HEK293 (cell line): ENCODE results near the gene PAK1.
"Not testable (repeated sequence)": the region's sequence is repeated elsewhere in the genome, so short reads cannot be mapped to it uniquely, and the experiment has no call there.

Experiments used
- KLF1 ChIP-seq: fragments of 450-650 bp; formaldehyde crosslinking; IDR thresholded peaks from 2 replicates; pipeline ENCODE4 v1.5.1; 2016; ENCODE audit warnings: missing biosample characterization, missing genetic modification characterization
- ZNF274 ChIP-seq, 2 experiments: fragments of 200-500 bp in 1 of 2; fragments of 450-650 bp in 1 of 2; sonication (Bioruptor generic) in 1 of 2; formaldehyde crosslinking in 1 of 2; IDR thresholded peaks; 2 replicates each; pipeline versions ENCODE4 v1.5.1 to v1.6.1; 2014 to 2016; ENCODE audit warnings: borderline replicate concordance in 1 of 2, inconsistent platforms in 1 of 2, low read length in 1 of 2, missing biosample characterization in 1 of 2, missing genetic modification characterization in 1 of 2
- ZNF701 ChIP-seq: fragments of 450-650 bp; formaldehyde crosslinking; IDR thresholded peaks from 2 replicates; pipeline ENCODE4 v1.5.1; 2016; ENCODE audit warnings: missing biosample characterization, missing genetic modification characterization
- TF ChIP-seq, protein P1 (sequence below): fragments of 450-650 bp; formaldehyde crosslinking; IDR thresholded peaks from 2 replicates; pipeline ENCODE4 v1.5.1; 2016; ENCODE audit warnings: missing biosample characterization, missing genetic modification characterization
- TF ChIP-seq, protein P2 (sequence below): fragments of 450-650 bp; formaldehyde crosslinking; IDR thresholded peaks from 2 replicates; pipeline ENCODE4 v1.5.1; 2017; ENCODE audit warnings: missing biosample characterization, missing genetic modification characterization
- TF ChIP-seq, protein P3 (sequence below): fragments of 450-650 bp; formaldehyde crosslinking; IDR thresholded peaks from 2 replicates; pipeline ENCODE4 v1.5.1; 2016; ENCODE audit warnings: missing biosample characterization, missing genetic modification characterization
- TF ChIP-seq, protein P4 (sequence below): fragments of 450-650 bp; formaldehyde crosslinking; IDR thresholded peaks from 2 replicates; pipeline ENCODE4 v1.5.1; 2016; ENCODE audit warnings: missing biosample characterization, missing genetic modification characterization
- TF ChIP-seq, protein P5 (sequence below): fragments of 450-650 bp; formaldehyde crosslinking; IDR thresholded peaks from 2 replicates; pipeline ENCODE4 v1.5.1; 2016; ENCODE audit warnings: missing biosample characterization, missing genetic modification characterization, borderline replicate concordance

DNA sequence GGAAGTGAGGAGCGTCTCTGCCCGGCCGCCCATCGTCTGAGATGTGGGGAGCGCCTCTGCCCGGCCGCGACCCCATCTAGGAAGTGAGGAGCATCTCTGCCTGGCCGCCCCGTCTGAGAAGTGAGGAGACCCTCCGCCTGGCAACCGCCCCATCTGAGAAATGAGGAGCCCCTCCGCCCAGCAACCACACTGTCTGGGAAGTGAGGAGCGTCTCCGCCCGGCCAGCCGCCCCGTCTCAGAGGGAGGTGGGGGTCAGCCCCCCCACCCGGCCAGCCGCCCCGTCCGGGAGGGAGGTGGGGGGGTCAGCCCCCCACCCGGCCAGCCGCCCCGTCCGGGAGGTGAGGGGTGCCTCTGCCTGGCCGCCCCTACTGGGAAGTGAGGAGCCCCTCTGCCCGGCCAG is 16.1 kb upstream of the PAK1 start:
- TF ChIP-seq, protein P1, sequence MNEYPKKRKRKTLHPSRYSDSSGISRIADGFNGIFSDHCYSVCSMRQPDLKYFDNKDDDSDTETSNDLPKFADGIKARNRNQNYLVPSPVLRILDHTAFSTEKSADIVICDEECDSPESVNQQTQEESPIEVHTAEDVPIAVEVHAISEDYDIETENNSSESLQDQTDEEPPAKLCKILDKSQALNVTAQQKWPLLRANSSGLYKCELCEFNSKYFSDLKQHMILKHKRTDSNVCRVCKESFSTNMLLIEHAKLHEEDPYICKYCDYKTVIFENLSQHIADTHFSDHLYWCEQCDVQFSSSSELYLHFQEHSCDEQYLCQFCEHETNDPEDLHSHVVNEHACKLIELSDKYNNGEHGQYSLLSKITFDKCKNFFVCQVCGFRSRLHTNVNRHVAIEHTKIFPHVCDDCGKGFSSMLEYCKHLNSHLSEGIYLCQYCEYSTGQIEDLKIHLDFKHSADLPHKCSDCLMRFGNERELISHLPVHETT (tag by site-specific recombination): not testable (repeated sequence)
- TF ChIP-seq, protein P2, sequence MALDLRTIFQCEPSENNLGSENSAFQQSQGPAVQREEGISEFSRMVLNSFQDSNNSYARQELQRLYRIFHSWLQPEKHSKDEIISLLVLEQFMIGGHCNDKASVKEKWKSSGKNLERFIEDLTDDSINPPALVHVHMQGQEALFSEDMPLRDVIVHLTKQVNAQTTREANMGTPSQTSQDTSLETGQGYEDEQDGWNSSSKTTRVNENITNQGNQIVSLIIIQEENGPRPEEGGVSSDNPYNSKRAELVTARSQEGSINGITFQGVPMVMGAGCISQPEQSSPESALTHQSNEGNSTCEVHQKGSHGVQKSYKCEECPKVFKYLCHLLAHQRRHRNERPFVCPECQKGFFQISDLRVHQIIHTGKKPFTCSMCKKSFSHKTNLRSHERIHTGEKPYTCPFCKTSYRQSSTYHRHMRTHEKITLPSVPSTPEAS (tag by site-specific recombination): not testable (repeated sequence)
- TF ChIP-seq, protein P3, sequence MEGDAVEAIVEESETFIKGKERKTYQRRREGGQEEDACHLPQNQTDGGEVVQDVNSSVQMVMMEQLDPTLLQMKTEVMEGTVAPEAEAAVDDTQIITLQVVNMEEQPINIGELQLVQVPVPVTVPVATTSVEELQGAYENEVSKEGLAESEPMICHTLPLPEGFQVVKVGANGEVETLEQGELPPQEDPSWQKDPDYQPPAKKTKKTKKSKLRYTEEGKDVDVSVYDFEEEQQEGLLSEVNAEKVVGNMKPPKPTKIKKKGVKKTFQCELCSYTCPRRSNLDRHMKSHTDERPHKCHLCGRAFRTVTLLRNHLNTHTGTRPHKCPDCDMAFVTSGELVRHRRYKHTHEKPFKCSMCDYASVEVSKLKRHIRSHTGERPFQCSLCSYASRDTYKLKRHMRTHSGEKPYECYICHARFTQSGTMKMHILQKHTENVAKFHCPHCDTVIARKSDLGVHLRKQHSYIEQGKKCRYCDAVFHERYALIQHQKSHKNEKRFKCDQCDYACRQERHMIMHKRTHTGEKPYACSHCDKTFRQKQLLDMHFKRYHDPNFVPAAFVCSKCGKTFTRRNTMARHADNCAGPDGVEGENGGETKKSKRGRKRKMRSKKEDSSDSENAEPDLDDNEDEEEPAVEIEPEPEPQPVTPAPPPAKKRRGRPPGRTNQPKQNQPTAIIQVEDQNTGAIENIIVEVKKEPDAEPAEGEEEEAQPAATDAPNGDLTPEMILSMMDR (tag by site-specific recombination): not testable (repeated sequence)
- TF ChIP-seq ZNF274 (IDR thresholded peaks at IDR 0.05; ENCODE audit: low read length); ZNF274 (tag by site-specific recombination; IDR thresholded peaks at IDR 0.05; ENCODE audit: borderline replicate concordance); KLF1 (tag by site-specific recombination); ZNF701 (tag by site-specific recombination): not testable (repeated sequence)
- TF ChIP-seq, protein P4, sequence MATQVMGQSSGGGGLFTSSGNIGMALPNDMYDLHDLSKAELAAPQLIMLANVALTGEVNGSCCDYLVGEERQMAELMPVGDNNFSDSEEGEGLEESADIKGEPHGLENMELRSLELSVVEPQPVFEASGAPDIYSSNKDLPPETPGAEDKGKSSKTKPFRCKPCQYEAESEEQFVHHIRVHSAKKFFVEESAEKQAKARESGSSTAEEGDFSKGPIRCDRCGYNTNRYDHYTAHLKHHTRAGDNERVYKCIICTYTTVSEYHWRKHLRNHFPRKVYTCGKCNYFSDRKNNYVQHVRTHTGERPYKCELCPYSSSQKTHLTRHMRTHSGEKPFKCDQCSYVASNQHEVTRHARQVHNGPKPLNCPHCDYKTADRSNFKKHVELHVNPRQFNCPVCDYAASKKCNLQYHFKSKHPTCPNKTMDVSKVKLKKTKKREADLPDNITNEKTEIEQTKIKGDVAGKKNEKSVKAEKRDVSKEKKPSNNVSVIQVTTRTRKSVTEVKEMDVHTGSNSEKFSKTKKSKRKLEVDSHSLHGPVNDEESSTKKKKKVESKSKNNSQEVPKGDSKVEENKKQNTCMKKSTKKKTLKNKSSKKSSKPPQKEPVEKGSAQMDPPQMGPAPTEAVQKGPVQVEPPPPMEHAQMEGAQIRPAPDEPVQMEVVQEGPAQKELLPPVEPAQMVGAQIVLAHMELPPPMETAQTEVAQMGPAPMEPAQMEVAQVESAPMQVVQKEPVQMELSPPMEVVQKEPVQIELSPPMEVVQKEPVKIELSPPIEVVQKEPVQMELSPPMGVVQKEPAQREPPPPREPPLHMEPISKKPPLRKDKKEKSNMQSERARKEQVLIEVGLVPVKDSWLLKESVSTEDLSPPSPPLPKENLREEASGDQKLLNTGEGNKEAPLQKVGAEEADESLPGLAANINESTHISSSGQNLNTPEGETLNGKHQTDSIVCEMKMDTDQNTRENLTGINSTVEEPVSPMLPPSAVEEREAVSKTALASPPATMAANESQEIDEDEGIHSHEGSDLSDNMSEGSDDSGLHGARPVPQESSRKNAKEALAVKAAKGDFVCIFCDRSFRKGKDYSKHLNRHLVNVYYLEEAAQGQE (tag by site-specific recombination): not testable (repeated sequence)
- TF ChIP-seq, protein P5, sequence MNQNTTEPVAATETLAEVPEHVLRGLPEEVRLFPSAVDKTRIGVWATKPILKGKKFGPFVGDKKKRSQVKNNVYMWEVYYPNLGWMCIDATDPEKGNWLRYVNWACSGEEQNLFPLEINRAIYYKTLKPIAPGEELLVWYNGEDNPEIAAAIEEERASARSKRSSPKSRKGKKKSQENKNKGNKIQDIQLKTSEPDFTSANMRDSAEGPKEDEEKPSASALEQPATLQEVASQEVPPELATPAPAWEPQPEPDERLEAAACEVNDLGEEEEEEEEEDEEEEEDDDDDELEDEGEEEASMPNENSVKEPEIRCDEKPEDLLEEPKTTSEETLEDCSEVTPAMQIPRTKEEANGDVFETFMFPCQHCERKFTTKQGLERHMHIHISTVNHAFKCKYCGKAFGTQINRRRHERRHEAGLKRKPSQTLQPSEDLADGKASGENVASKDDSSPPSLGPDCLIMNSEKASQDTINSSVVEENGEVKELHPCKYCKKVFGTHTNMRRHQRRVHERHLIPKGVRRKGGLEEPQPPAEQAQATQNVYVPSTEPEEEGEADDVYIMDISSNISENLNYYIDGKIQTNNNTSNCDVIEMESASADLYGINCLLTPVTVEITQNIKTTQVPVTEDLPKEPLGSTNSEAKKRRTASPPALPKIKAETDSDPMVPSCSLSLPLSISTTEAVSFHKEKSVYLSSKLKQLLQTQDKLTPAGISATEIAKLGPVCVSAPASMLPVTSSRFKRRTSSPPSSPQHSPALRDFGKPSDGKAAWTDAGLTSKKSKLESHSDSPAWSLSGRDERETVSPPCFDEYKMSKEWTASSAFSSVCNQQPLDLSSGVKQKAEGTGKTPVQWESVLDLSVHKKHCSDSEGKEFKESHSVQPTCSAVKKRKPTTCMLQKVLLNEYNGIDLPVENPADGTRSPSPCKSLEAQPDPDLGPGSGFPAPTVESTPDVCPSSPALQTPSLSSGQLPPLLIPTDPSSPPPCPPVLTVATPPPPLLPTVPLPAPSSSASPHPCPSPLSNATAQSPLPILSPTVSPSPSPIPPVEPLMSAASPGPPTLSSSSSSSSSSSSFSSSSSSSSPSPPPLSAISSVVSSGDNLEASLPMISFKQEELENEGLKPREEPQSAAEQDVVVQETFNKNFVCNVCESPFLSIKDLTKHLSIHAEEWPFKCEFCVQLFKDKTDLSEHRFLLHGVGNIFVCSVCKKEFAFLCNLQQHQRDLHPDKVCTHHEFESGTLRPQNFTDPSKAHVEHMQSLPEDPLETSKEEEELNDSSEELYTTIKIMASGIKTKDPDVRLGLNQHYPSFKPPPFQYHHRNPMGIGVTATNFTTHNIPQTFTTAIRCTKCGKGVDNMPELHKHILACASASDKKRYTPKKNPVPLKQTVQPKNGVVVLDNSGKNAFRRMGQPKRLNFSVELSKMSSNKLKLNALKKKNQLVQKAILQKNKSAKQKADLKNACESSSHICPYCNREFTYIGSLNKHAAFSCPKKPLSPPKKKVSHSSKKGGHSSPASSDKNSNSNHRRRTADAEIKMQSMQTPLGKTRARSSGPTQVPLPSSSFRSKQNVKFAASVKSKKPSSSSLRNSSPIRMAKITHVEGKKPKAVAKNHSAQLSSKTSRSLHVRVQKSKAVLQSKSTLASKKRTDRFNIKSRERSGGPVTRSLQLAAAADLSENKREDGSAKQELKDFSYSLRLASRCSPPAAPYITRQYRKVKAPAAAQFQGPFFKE (tag by site-specific recombination): not testable (repeated sequence)
